ENCODE results near the gene TP53TG3.
"Not testable (repeated sequence)": the region's sequence is repeated elsewhere in the genome, so short reads cannot be mapped to it uniquely, and the experiment has no call there.

DNA sequence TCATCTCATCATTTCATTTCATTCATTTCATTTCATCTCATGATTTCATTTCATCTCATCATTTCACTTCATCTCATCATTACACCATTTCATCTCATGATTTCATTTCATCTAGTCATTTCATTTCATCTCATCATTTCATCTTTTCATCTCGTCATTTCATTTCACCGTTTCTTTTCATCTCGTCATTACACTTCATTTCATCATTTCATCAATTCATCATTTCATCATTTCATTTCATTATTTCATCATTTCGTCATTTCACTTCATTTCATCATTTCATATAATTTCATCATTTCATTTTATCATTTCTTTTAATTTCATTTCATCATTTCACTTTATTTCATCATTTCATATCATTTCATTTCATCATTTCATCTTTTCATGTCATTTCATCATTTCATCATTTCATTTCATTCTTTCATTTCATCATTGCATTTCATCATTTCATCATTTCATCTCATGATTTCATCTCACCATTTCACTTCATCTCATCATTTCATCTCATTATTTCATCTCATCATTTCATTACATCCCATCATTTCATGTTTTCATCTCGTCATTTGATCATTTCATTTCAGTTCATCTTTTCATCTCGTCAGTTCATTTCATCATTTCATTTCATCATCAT lies 30.6 kb downstream of the TP53TG3 start:
- not testable (repeated sequence) for TF ChIP-seq CTCF (conservative IDR thresholded peaks at IDR 0.05; ENCODE audit: low read depth, low read length); EZH2 (IDR thresholded peaks at IDR 0.05; ENCODE audit: low read length, unreplicated experiment); EZH2phosphoT487 (IDR thresholded peaks at IDR 0.05; ENCODE audit: borderline replicate concordance, low read length)

Data from PC-3 (cell line).